HL-60 (cell line): Measurements from ENCODE around the gene PIAS4.
"Not testable (repeated sequence)": the region's sequence is repeated elsewhere in the genome, so short reads cannot be mapped to it uniquely, and the experiment has no call there.

Experiments used
- DNase-seq, 2 experiments: peaks; one replicate each; pipeline ENCODE4 v3.0.0-alpha.2; 2010 to 2020; ENCODE audit warnings: low read depth in 1 of 2, low spot score in 1 of 2
- H3K27ac ChIP-seq: fragments of 250-450 bp; sonication (Bioruptor Pico); replicated peaks from 2 replicates; pipeline ENCODE4 v1.5.1; 2020; ENCODE audit warnings: mild to moderate bottlenecking, moderate library complexity
- H3K27me3 ChIP-seq: fragments of 250-450 bp; sonication (Bioruptor Pico); 2 replicates; pipeline ENCODE4 v1.5.1; 2021; ENCODE audit warnings: mild to moderate bottlenecking, moderate library complexity; ENCODE audit not compliant: insufficient read depth, poor library complexity, severe bottlenecking
- H3K4me3 ChIP-seq: replicated peaks from 2 replicates; pipeline ENCODE4 v1.5.1; 2011; ENCODE audit warnings: mild to moderate bottlenecking, control low read depth, low read length; ENCODE audit not compliant: insufficient read depth
- GABPA ChIP-seq: IDR thresholded peaks from 2 replicates; pipeline ENCODE4 v1.6.1; 2012; ENCODE audit warnings: low read depth
- POLR2AphosphoS5 ChIP-seq: IDR thresholded peaks from 2 replicates; pipeline ENCODE4 v1.6.1; 2012; ENCODE audit warnings: low read depth
- SPI1 ChIP-seq: IDR thresholded peaks from 2 replicates; pipeline ENCODE4 v1.6.1; 2012; ENCODE audit warnings: low read depth, mild to moderate bottlenecking, borderline replicate concordance
- TF ChIP-seq, protein P1 (sequence below): IDR thresholded peaks from 2 replicates; pipeline ENCODE4 v1.6.1; 2012; ENCODE audit warnings: low read depth; ENCODE audit not compliant: insufficient replicate concordance
- TF ChIP-seq, protein P2 (sequence below): IDR thresholded peaks from one replicate; pipeline ENCODE4 v1.5.1; 2011; ENCODE audit warnings: low read length, control low read depth, inconsistent platforms; ENCODE audit not compliant: insufficient read depth

PIAS4 gene

DNA sequence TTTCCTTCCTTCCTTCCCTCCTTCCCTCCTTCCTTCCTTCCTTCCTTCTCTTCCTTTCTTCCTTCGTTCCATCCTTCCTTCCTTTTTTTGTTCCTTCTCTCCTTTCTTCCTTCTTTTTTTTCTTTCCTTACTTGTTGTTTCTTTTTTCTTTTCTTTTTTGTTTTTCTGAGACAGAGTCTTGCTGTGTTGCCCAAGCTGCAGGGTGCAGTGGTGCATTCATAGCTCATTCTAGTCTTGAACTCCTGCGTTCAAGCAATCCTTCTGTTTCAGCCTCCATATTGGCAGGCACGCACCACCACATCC, 16.8 kb upstream of the PIAS4 start:
- no peak overlapping the region for H3K27ac ChIP-seq
- H3K27me3 ChIP-seq: no peaks in the 10 kb centered on the region
- TF ChIP-seq POLR2AphosphoS5: no peak
- no peak for TF ChIP-seq GABPA
- no peak for TF ChIP-seq SPI1
- TF ChIP-seq, protein P1, sequence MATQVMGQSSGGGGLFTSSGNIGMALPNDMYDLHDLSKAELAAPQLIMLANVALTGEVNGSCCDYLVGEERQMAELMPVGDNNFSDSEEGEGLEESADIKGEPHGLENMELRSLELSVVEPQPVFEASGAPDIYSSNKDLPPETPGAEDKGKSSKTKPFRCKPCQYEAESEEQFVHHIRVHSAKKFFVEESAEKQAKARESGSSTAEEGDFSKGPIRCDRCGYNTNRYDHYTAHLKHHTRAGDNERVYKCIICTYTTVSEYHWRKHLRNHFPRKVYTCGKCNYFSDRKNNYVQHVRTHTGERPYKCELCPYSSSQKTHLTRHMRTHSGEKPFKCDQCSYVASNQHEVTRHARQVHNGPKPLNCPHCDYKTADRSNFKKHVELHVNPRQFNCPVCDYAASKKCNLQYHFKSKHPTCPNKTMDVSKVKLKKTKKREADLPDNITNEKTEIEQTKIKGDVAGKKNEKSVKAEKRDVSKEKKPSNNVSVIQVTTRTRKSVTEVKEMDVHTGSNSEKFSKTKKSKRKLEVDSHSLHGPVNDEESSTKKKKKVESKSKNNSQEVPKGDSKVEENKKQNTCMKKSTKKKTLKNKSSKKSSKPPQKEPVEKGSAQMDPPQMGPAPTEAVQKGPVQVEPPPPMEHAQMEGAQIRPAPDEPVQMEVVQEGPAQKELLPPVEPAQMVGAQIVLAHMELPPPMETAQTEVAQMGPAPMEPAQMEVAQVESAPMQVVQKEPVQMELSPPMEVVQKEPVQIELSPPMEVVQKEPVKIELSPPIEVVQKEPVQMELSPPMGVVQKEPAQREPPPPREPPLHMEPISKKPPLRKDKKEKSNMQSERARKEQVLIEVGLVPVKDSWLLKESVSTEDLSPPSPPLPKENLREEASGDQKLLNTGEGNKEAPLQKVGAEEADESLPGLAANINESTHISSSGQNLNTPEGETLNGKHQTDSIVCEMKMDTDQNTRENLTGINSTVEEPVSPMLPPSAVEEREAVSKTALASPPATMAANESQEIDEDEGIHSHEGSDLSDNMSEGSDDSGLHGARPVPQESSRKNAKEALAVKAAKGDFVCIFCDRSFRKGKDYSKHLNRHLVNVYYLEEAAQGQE: no peak
- TF ChIP-seq, protein P2, sequence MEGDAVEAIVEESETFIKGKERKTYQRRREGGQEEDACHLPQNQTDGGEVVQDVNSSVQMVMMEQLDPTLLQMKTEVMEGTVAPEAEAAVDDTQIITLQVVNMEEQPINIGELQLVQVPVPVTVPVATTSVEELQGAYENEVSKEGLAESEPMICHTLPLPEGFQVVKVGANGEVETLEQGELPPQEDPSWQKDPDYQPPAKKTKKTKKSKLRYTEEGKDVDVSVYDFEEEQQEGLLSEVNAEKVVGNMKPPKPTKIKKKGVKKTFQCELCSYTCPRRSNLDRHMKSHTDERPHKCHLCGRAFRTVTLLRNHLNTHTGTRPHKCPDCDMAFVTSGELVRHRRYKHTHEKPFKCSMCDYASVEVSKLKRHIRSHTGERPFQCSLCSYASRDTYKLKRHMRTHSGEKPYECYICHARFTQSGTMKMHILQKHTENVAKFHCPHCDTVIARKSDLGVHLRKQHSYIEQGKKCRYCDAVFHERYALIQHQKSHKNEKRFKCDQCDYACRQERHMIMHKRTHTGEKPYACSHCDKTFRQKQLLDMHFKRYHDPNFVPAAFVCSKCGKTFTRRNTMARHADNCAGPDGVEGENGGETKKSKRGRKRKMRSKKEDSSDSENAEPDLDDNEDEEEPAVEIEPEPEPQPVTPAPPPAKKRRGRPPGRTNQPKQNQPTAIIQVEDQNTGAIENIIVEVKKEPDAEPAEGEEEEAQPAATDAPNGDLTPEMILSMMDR: no peak
- no peak for DNase-seq
- no peak overlapping the region for H3K4me3 ChIP-seq

DNA sequence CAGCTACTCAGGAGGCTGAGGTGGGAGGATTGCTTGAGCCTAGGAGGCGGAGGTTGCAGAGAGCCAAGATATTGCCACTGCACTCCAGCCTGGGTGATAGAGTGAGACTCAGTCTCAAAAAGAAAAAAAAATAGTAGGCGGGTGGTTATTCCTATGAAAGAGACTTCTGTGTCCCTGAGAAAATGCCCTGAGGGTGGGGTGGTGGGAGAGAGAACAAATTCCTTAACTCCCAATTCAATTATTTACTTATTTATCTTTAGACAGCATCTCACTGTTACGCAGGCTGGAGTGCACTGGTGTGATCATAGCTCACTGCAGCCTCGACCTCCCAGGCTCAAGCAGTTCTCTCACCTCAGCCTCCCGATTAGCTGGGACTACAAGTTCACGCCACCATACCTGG, 11.9 kb upstream of the PIAS4 start:
- no peak overlapping the region for H3K4me3 ChIP-seq
- no peaks in the 10 kb centered on the region for H3K27me3 ChIP-seq
- H3K27ac ChIP-seq: no peak overlapping the region
- no peak for TF ChIP-seq POLR2AphosphoS5
- TF ChIP-seq, protein P1: no peak
- TF ChIP-seq SPI1: no peak
- TF ChIP-seq, protein P2: no peak
- TF ChIP-seq GABPA: no peak
- DNase-seq: no peak

DNA sequence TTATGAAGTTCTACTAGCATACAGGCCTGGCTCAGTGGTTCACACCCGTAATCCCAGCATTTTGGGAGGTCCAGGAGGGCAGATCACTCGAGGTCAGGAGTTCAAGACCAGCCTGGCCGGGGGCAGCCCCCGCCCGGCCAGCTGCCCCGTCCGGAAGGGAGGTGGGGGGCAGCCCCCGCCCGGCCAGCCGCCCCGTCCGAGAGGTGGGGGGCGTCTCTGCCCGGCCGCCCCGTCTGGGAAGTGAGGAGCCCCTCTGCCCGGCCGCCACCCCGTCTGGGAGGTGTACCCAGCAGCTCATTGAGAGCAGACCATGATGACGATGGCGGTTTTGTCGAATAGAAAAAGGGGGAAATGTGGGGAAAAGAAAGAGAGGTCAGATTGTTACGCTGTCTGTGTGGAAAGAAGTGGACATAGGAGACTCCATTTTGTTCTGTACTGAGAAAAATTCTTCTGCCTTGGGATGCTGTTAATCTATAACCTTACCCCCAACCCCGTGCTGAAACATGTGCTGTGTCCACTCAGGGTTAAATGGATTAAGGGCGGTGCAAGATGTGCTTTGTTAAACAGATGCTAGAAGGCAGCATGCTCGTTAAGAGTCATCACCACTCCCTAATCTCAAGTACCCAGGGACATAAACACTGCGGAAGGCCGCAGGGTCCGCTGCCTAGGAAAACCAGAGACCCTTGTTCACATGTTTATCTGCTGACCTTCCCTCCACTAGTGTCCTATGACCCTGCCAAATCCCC, 8.7 kb upstream of the PIAS4 start:
- not testable (repeated sequence) for H3K4me3 ChIP-seq, H3K27ac ChIP-seq, DNase-seq

DNA sequence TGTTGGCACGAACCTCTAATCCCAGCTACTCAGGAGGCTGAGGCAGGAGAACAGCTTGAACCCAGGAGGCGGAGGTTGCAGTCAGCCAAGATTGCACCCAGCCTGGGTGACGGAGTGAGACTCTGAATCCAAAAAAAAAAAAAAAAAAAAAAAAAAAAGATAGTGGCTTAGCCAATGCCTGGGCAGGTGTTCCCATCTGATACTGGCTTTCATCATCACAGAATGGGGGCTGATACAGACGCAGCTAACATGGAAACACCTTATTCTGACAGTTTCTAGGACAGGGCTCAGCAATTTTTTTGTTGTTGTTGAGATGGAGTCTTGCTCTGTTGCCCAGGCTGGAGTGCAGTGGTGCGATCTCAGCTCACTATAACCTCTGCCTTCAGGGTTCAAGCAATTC, 6.7 kb upstream of the PIAS4 start:
- H3K27ac ChIP-seq, H3K27me3 ChIP-seq, DNase-seq, H3K4me3 ChIP-seq: not testable (repeated sequence)

More for the DNA sequence above, 8.7 kb upstream of the PIAS4 start:
- not testable (repeated sequence) for H3K27me3 ChIP-seq

DNA sequence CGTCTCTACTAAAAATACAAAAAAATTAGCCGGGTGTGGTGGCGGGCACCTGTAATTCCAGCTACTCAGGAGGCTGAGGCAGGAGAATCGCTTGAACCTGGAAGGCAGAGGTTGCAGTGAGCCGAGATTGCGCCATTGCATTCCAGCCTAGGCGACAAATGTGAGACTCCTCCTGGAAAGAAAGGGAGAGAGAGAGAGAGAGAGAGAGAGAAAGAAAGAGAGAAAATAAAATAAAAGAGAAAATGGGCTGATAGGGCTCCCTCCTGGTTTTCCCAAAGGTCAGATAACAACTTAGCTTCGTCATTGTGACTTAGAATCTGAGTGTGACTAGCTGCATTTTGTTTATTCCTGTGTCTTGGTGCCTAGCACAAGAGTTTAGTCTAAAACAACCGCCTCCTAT, 2.1 kb upstream of the PIAS4 start:
- not testable (repeated sequence) for DNase-seq, H3K4me3 ChIP-seq, H3K27ac ChIP-seq, H3K27me3 ChIP-seq
